Activated CD4-positive, alpha-beta T cell treated with anti-CD3 and anti-CD28 coated beads, Interleukin-2, amount 10 ng/mL, durations not matched to agents 7 days and 5 days (primary cell): ENCODE data around the gene FLNA. TPM values are rescaled to one million over a fixed set of nuclear protein-coding genes. Genes with fewer than 3 reads are reported as not detected.
A peak's percentile ranks its signal among the peaks of the same experiment; 100 is the strongest.
"Not testable (repeated sequence)": the region's sequence is repeated elsewhere in the genome, so short reads cannot be mapped to it uniquely, and the experiment has no call there.

Experiments used
- CTCF ChIA-PET: fragments of 350-600 bp; sonication (Branson Sonifier 250); formaldehyde crosslinking; loops from one replicate; lab custom pipeline; 2021; ENCODE audit warnings: antibody characterized with exemption; lab: Charles Lee
- POLR2A ChIA-PET: fragments of 350-600 bp; sonication (Branson Sonifier 250); formaldehyde crosslinking; loops from one replicate; lab custom pipeline; 2021; ENCODE audit warnings: antibody characterized with exemption; lab: Charles Lee
- DNase-seq: peaks from one replicate; pipeline ENCODE4 v3.0.0-alpha.2; 2020
- H3K27ac Mint-ChIP-seq: one replicate; pipeline ENCODE4 v1.8.0; 2021; ENCODE audit warnings: mild to moderate bottlenecking, moderate library complexity, mixed read lengths
- H3K27me3 Mint-ChIP-seq: one replicate; pipeline ENCODE4 v1.8.0; 2021; ENCODE audit warnings: mixed read lengths
- H3K36me3 Mint-ChIP-seq: one replicate; pipeline ENCODE4 v1.8.0; 2021; ENCODE audit warnings: low read depth, mixed read lengths
- H3K4me1 Mint-ChIP-seq: one replicate; pipeline ENCODE4 v1.8.0; 2021; ENCODE audit warnings: mixed read lengths
- H3K4me3 Mint-ChIP-seq: one replicate; pipeline ENCODE4 v1.8.0; 2021; ENCODE audit warnings: mild to moderate bottlenecking, moderate library complexity, mixed read lengths
- H3K9me3 Mint-ChIP-seq: one replicate; pipeline ENCODE4 v1.8.0; 2021; ENCODE audit warnings: mixed read lengths
- total RNA-seq, 2 experiments: library from RNA; stranded (reverse); gene quantifications; one replicate each; pipeline ENCODE4 v1.2.3, GENCODE V29; 2021

Gene FLNA
- total RNA-seq, 2 experiments from 2014 or later, result 1,440 to 1,524 TPM

DNA sequence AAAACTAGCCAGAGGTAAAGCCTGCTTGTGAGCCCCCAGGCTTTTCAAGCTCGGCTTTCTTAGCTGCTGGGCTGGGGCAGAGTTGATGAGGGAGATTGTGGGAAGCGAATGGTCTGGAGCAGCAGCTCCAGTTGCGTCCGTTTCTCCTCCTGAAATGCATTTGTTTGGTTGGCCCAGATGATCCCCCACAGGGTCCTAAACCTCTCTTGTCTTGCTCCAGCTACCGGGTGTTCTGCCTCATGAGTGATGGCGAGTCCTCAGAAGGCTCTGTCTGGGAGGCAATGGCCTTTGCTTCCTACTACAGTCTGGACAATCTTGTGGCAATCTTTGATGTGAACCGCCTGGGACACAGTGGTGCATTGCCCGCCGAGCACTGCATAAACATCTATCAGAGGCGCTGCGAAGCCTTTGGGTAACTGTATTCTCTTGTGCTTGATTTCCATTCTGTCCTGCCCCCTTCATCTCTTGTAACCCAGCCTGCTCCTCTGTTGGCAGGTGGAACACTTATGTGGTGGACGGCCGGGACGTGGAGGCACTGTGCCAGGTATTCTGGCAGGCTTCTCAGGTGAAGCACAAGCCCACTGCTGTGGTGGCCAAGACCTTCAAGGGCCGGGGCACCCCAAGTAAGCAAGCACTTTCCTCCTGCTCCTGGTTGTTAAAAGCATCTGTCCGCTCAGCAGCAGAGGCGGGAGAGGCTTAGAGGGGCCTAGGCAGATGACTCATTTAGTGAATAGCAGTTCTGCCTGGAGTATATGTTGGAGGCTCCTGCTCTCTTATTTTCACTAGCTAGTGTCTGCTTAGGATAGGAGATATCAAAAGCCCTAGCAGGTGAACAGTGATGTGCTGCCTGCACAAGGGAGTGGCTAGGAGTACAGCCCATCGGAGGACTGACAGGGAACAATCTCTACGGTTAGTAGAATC lies 63.6 kb downstream of the FLNA start:
- no peak for DNase-seq
- no peak overlapping the region for H3K4me3 Mint-ChIP-seq

DNA sequence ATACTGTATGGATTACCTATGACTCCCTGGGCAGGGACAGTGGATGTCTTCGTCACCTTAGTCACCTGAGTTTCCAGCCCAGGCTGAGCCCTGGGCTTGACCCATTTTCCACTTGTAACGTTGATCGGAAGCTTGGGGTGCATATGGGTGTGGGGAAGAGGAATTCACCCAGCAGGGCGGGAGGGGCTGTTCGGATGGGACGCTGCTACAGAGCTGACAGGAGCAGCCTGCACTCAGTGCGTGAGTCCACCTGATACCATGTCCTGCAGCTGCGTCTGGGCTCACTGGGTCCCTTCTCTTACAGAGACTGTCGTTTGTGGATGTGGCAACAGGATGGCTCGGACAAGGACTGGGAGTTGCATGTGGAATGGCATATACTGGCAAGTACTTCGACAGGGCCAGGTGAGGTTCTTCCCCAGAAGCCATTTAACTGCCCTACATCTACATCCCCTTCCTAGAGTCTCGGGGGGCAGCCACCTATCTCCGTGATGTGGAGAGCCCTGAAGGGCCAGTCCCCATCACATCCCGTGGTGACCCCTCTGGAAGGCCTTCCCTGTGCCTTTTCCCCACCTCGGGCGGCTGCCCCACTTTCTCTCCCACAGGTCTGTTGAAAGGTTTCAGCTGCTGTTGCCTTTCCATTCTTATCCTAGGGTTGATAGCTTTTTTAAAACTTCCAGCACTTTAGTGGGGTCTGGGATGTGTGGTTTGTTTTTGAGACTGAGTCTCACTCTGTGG lies 65.2 kb downstream of the FLNA start:
- ChIA-PET POLR2A (no interaction called here), CTCF (interaction anchor here (1.2 to 1.6 kb wide), 6 partner anchors 8 to 198 kb away, joined by 3 to 7 read pairs (median 4); no protein-coding TSS in a partner anchor)
- Mint-ChIP-seq H3K27me3 (no peaks in the 10 kb centered on the region), H3K36me3 (peaks cover 2% of the 10 kb centered on the region), H3K4me1 (peaks cover 53% of the 10 kb centered on the region), H3K9me3 (no peaks in the 10 kb centered on the region), H3K27ac (peak overlapping the region; percentile 92), H3K4me3 (no peak overlapping the region)
- DNase-seq, result no peak

More for the DNA sequence above, 63.6 kb downstream of the FLNA start:
- Mint-ChIP-seq H3K4me1 (peaks cover 52% of the 10 kb centered on the region), H3K27ac (peak overlapping the region; percentile 46), H3K27me3 (no peaks in the 10 kb centered on the region), H3K9me3 (no peaks in the 10 kb centered on the region), H3K36me3 (peaks cover 2% of the 10 kb centered on the region)
- ChIA-PET CTCF (interaction anchor here (1.2 kb wide), 1 partner anchor 16 kb away, joined by 3 read pairs; no protein-coding TSS in a partner anchor), POLR2A (no interaction called here)

DNA sequence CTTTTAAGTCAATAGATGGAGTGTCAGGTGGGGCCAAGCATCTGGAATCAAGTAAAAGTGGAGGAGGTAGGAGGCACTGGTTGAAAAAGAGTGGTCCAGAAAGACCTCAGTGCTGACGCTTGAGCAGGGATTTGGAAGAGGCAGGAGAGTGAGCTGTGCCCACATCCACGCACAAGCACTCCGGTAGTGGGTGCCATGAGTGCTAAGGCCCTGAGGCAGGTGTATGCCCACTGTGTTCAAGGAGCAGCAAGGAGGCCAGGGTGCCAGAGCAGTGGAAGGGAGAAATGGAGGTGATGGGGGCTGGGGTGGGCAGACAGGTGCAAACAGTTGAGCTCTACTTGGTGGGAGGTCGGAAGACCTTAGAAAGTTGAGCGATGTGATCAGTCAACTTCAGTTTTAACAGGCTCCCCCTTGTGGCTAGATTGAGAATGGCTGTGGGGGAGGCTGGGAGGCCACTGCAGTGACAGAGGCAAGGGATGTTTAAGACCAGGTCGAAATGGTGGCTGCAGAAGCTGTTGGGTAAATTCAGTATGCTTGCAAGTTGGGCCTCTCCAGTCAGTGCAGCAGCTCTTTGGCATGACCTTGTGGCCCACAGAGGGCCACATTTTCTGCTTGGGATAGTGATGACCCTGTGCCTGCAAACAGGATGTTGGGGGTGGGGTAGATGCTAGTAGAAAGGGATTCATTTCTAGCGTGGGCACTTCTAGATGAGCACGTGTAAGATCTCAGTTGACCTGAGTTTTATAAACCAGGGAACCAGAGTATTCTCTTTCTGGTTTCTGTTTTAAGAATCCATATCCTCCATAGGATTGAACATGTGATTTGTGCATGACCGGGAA lies 66.1 kb downstream of the FLNA start:
- POLR2A ChIA-PET, result no interaction called here
- Mint-ChIP-seq H3K27me3 (no peaks in the 10 kb centered on the region), H3K4me3 (no peak overlapping the region)

DNA sequence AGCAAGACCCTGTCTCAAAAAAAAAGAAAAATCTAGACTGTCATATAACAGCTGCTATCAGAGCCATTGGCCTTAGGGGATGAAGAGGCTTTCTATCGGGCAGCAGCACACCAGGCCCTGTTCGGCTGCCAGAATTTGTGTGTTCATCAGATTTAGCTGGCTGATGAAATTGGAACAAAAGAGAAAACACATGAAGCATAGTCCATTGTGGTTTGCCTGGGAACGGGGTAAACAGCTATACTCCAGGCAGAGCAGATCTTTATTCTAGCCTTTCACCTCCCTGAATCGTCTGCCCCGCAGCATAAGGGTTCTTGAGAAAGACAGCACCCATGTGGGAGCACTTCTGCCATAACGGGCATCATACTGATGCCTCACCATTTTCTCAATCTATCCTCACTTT lies 67.2 kb downstream of the FLNA start:
- POLR2A ChIA-PET, result no interaction called here
- Mint-ChIP-seq H3K9me3 (no peaks in the 10 kb centered on the region), H3K4me3 (no peak overlapping the region), H3K27me3 (no peaks in the 10 kb centered on the region), H3K4me1 (peaks cover 36% of the 10 kb centered on the region), H3K27ac (peak overlapping the region; percentile 82), H3K36me3 (no peaks in the 10 kb centered on the region)
- DNase-seq, result no peak
- CTCF ChIA-PET, result interaction anchor here (0.7 to 1.2 kb wide), 3 partner anchors 8 to 215 kb away, joined by 3 read pairs; no protein-coding TSS in a partner anchor

More for the DNA sequence above, 66.1 kb downstream of the FLNA start:
- H3K4me1 Mint-ChIP-seq, result peaks cover 46% of the 10 kb centered on the region
- peak overlapping the region; percentile 92 for H3K27ac Mint-ChIP-seq
- CTCF ChIA-PET, result interaction anchor here (0.6 to 1.6 kb wide), 10 partner anchors 9 to 387 kb away, joined by 3 to 8 read pairs (median 4); no protein-coding TSS in a partner anchor
- peak; percentile 85 for DNase-seq
- no peaks in the 10 kb centered on the region for H3K9me3 Mint-ChIP-seq
- H3K36me3 Mint-ChIP-seq, result peaks cover under 1% of the 10 kb centered on the region

DNA sequence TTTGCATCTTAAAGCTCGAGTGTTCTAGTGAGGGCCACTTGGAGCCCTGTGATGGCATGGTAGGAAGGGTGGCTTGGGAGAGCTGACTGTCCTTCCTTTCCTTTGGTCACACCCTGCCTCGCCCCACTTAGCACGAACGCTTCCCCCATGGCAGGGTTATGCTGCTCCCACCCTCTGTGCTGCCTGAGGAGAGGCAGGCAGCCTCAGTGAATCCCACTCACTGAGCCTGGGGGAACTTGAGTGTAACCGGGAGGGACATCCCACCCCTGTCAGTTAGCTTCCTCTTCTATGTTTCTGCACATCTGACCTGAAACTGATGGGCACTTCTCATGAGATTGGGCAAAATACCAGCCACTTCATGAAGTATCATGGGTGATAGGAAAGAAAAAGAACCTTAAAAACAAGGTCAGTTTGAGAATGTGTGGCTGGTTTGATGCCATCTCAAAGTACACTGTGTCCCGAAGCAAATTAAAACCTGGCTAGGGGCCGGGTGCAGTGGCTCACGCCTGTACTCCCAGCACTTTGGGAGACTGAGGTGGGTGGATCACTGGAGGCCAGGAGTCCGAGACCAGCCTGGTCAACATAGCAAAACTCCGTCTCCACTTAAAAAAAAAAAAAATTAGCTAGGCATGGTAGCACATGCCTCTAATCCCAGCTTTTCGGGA lies 68.8 kb downstream of the FLNA start:
- ChIA-PET CTCF (interaction anchor here (1.2 kb wide), 1 partner anchor 9 kb away, joined by 3 read pairs; no protein-coding TSS in a partner anchor), POLR2A (no interaction called here)
- no peaks in the 10 kb centered on the region for H3K36me3 Mint-ChIP-seq
- DNase-seq, result no peak
- H3K4me1 Mint-ChIP-seq, result peaks cover 25% of the 10 kb centered on the region
- H3K27me3 Mint-ChIP-seq, result no peaks in the 10 kb centered on the region
- peak overlapping the region; percentile 9 for H3K27ac Mint-ChIP-seq
- no peaks in the 10 kb centered on the region for H3K9me3 Mint-ChIP-seq
- H3K4me3 Mint-ChIP-seq, result no peak overlapping the region

DNA sequence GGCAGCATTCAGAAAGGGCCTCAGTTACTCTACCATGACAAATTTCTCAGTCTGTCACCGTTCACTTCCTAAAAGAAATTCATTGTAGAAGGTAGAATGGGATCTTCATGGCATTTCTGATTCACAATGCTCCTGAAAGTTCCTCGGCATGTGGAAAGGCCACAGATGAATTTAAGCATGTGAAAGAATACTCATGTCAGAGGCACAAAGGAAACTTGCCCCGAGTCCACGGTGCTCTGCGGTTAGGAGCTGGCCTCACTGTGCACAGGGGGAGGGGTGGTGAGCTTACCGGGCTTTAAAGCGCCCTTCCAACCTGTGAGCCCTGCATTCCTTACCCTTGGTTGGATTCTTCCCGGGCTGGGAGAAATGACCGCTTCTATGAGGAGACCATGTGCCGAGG lies 69.6 kb downstream of the FLNA start:
- CTCF ChIA-PET, result no interaction called here
- peak overlapping the region; percentile 5 for H3K27ac Mint-ChIP-seq

DNA sequence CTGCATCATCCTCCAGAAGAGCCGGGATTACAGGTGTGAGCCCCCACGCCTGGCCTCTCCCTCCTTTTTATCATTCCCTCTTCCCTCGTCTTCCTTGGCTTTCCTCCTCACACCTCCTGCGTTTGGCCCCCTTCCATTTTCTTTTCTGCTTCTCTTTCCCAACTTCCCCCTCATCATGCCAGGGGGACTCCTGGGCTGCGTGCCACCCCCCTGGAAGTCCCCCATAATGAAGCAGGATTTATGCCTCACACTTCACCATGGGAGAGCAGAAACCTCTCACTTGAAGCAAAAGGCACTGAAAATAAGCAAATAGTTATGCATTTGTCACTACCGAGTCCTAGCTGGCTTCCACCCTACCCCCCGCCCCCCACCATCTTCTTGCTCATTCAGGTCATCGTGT lies 71.0 kb downstream of the FLNA start:
- no peak overlapping the region for H3K27ac Mint-ChIP-seq
- H3K9me3 Mint-ChIP-seq, result no peaks in the 10 kb centered on the region
- H3K36me3 Mint-ChIP-seq, result no peaks in the 10 kb centered on the region
- DNase-seq, result no peak
- H3K27me3 Mint-ChIP-seq, result no peaks in the 10 kb centered on the region
- H3K4me3 Mint-ChIP-seq, result no peak overlapping the region
- POLR2A ChIA-PET, result no interaction called here
- peaks cover 16% of the 10 kb centered on the region for H3K4me1 Mint-ChIP-seq
- CTCF ChIA-PET, result interaction anchor here (0.6 kb wide), 2 partner anchors 8 to 11 kb away, joined by 3 read pairs; partner anchors contain the start of gene TEX28

More for the DNA sequence above, 69.6 kb downstream of the FLNA start:
- Mint-ChIP-seq H3K9me3 (no peaks in the 10 kb centered on the region), H3K36me3 (no peaks in the 10 kb centered on the region), H3K27me3 (no peaks in the 10 kb centered on the region), H3K4me1 (peaks cover 24% of the 10 kb centered on the region), H3K4me3 (no peak overlapping the region)
- POLR2A ChIA-PET, result no interaction called here
- DNase-seq, result no peak

DNA sequence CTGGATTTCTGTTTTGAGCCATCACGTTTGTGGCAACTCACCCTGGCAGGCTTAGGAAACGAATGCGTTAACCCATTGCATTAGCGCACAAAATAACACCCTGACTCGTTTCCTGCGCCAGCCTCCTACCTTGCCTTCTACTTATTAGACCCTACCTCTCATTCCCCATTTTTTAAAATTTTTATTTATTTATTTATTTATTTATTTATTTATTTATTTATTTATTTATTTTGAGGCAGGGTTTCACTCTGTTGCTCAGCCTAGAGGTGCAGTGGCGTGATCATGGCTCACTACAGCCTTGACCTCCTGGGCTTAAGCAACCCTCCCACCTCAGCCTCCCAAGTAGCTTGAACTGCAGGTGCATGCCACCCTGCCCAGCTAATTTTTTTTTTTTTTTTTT lies 71.4 kb downstream of the FLNA start:
- POLR2A ChIA-PET, H3K9me3 Mint-ChIP-seq, DNase-seq, H3K4me3 Mint-ChIP-seq, H3K27ac Mint-ChIP-seq, H3K36me3 Mint-ChIP-seq, H3K27me3 Mint-ChIP-seq: not testable (repeated sequence)
- peaks cover 11% of the 10 kb centered on the region for H3K4me1 Mint-ChIP-seq
- CTCF ChIA-PET, result interaction anchor here (0.6 kb wide), 2 partner anchors 8 to 11 kb away, joined by 3 read pairs; partner anchors contain the start of gene TEX28

DNA sequence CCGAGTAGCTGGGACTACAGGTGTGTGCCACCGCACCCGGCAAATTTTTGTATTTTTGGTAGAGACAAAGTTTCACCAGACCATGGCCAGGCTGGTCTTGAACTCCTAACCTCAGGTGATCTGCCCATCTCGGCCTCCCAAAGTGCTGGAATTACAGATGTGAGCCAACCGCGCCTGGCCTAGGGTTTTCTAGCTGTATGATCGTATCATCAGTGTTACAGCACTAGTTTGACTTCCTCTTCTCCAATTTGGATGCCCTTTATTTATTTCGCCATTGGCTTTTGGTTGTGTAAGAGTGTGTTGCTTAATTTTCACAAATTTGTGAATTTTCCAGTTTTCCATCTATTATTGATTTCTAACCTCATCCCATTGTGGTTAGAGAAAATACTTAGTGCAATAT lies 73.6 kb downstream of the FLNA start:
- Mint-ChIP-seq H3K27me3 (no peaks in the 10 kb centered on the region), H3K9me3 (no peaks in the 10 kb centered on the region), H3K36me3 (no peaks in the 10 kb centered on the region), H3K27ac (no peak overlapping the region), H3K4me1 (peaks cover 1% of the 10 kb centered on the region), H3K4me3 (no peak overlapping the region)
- no peak for DNase-seq
- ChIA-PET POLR2A (no interaction called here), CTCF (no interaction called here)
